Dedifferentiated amniotic fluid mesenchymal stem cell (primary cell): ENCODE data around the gene TTC31.

Experiments used
- DNase-seq: peaks from one replicate; pipeline ENCODE4 v3.0.0-alpha.2; 2016; ENCODE audit errors: extremely low spot score

Gene TTC31

DNA sequence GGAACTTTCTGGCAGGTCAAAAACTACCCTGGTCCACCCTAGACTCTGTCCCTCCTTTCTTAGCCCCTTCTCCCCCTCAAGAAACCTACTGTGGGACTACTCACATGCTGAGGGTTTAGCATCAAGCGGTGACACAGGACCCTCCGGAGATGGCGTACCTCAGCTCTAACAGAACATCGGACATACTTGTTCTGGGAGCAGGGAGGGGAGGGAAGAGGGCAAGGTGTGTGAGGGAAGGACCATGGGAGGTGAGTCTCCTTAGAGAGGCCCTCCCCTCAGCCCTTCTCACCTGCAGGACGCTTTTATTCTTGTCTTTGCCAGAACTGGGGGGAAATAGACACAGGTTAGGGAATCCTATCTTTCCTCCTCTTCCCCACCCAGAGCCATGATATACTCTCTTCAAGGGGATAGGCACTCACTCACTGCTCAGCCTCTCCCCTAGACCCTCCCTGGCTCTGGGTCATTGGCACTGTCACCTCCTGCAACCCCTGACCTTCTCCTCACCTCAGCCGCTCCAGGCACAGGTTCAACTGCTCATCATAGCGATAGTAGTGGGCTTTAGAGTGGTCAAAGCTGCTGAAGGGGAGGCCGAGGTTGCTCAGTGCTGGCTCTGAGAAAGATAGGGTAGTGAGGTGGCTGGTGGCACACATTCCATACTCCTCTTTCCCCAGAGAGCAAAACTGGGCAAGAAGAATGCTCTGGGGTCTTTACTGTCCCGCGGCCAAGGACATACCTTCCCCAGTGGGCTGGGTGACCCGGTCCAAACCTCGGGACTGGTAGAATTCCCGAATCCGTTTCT lies 22.8 kb downstream of the TTC31 start:
- no peak for DNase-seq

DNA sequence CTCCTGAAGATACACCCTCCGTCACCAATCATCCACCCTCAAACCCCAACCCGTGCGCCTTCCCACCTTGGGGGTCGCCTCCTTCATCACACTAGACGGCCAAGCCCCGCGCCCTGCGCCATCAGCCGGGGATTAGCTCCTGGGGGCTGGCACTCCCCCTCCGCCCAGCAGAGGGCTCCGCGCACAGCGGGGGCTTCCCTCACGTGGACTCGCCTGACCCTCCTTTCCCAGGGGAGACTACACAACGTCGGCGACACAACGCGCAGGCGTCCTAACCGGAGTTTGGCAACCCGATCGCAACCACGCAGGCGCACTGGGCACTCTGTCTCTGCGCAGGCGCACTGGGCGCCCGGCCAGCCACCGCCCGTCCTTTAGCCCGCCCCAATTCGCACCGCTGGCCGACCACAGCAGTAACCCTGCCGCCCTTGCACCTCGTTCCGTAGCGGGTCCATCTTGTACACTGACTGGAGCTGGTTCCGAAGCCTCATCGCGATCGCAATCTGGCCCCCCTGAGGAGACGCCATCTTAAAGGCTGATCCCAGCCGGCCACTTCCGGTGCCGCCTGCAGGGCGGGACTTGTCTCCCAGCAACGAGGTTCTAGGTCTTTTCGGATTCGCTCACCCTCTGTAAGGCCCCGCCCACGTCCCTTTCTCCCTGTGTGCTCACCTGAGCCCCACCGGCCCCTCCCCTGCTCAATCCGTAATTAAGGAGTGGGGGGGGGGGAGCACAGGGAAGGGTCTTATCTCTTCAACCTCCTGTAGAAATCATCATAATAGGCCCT lies 24.5 kb downstream of the TTC31 start, which contains the start of gene PCGF1:
Gene PCGF1 (minus strand): TSS at position 551 of the 781 bp plus-strand sequence. CDS start 27 bp downstream, at position 524.
- peak; percentile 99 for DNase-seq

DNA sequence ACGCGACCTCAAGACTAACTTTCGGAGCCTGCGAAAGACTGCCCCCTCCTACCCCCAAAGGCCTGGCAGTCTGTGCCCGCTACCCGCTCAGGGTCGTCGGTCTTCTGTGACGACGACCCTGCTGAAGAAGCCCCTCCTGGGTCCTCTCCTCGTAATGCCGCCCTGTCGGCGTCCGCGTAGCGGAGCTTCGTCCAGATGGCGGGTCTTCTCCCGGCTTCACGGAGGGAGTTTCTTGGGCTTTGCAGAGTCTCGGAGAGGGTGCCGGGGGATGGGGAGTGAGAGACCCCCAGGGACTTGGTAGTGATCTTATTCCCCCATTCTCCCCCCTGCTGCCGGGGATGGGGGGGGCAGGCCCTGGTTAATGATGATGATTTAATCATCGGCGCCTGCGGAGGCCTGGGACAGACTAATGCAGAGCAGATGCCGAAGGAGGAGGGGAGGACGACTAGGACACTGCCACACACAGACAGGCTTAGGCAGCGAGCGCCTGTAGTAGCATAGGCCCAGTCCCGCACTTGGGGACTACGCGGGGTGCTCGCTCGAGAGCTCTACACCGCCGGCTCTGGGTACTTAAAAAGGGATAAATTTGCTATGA lies 25.1 kb downstream of the TTC31 start:
- peak; percentile 47 for DNase-seq

DNA sequence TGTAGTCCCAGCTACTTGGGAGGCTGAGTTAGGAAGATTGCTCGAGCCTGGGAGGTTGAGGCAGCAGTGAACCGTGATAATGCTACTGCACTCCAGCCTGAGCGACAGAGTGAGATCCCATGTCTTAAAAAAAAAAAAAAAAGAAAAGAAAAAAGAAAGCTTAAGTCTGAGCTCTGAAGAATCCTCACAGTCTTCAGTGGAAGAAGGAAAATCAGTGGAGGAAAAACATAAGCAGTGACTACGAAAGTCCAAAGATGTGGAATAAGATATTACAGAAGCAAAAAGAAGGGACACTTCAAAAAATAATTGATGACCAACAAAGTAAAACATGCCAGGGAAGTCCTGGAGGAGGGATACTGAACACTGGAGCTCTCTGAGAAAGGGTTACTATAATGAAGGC lies 27.4 kb downstream of the TTC31 start:
- DNase-seq = no peak

DNA sequence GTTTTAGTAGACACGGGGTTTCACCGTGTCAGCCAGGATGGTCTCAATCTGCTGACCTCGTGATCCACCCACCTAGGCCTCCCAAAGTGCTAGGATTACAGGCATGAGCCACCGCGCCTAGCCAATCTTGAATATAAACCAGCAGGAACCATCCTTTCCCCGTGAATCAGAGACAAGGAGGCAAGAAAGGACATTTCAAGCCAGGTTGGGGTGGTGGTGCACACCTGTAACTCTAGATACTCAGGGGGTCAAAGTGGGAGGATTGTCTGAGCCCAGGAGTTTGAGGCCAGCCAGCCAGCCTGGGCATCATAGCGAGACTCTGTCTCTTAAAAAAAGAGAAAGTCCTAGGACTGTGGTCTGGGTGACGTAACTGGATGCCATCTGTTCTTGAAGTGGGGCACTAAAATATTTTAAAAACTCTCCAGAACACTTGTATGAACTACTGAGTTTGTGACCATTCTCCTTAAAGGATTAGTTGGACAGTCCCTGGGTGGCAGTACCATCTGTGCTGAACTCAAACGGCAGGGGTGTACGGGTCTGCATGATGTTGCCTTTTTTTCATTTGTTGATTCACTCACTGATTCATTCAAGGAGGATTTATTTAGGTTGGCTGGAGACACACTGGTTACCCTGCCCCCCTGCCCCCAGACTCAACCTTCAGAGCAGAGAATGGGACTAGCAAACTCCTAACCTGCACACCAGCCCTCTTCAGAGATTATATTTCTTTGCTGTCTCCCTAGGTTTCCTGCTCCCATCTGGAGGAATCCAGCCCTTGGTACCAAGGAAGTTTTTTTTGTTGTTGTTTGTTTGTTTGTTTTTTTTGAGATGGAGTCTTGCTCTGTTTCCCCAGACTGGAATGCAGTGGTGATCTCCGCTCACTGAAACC lies 28.5 kb downstream of the TTC31 start:
- DNase-seq = no peak

DNA sequence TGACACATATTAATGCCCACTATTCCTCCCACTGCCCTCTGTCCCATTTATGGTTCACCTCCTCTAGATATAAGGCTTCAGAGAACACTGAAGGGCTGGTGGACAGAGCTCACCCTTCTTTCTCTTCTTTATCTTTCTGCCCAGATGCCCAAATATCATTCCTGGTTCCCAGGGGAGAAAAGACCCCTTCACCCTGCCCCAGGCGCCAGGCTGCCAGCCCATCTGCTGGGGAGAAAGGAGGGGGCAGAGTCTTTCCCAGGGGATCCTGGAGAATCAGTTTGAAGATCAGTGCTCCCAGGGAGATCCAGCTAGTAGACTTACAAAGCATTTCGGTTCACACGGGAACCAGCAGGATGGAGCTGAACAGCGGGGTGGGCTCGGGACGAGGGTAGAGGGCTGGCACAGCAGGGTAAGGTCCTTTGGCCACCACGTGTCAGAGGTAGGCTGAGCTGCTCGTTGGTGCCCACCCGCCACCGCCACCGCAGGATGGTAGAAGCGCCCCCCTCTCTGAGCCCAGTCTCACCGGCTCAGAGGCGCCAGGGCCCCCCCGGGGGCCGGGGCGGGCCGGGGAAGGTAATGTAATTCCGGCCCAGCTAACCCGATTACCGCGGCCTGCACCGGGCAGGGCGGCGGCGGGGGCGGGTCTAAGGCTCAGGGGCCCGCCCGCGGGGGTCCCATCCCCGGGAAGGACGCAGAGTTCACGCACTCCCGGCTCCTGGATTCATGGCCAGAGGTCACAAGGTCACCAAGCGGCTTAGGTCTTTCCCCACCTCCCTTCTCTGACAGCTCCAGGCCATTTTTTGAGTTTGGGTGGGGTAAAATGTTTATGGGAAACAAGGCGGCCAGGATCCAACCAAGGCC lies 30.1 kb downstream of the TTC31 start:
- DNase-seq = no peak

DNA sequence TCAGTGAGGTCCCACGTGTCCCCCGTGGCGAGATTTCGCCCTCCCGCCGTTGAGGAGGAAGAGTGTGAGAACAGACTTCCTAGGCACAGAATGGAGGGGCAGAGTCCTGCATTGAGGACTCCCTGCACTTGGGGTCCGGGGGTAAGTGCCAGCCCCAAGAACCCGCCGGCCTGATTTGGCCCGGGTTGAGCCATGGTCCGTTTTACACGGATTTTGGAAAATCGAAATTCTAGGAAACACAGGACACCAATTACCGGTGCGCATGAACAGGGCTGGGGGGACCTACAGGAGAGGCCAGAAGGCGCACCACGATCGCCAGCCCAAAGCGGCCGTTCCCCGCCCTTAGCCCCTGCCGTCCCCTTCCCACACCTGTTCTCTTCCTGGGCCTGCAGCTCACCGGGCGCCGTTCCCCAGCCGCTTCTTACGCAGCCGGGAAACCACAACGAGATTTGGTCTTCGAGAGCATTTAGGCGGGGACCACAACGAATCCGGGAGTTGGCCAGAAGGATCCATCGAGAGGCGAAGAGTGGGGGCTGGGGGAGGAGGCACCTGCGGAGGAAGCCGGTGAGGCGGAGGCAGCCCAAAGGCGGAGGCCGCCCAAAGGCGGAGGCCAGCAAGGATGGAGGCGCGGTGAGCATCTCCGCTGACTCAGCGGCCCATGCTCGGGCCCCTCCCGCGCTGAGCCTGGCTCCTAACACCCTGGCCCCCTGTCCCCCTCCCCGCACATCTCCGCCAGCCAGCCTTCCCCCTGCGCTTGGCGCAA lies 30.9 kb downstream of the TTC31 start:
- no peak for DNase-seq

DNA sequence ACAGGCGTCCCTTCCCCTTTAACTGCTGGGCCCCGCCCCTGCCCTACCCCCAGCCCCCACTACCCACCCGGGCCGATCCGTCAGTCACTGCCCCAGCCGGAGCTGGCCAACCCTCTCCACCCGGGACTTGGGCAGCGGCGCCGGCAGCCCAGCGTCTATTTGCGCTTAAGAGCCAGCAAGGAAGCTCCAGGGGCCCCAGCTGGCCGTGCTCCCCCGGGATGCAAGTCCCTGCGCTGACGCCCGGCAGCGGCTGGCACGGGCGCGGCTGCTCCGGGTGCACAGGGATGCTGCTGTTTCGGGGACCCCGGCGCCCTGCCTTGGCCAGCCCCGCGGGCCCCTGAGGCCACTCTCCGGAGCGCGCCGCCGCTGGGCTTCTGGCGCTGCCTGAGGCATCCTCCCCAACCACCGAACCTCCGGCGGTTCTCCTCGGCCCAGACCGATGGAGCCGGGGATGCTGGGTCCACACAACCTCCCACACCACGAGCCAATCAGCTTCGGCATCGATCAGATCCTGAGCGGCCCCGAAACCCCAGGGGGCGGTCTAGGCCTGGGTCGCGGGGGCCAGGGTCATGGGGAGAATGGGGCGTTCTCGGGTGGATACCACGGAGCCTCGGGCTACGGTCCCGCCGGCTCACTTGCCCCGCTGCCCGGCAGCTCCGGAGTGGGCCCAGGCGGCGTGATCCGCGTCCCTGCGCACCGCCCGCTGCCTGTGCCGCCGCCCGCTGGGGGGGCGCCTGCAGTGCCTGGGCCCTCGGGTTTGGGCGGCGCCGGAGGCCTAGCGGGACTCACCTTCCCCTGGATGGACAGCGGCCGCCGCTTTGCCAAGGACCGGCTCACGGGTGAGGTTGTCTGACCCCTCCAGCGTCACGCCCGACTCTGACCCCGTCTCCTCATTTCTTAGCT lies 31.7 kb downstream of the TTC31 start, which contains the start of gene TLX2:
Gene TLX2 (plus strand): TSS at position 83 of the 903 bp plus-strand sequence. CDS start 357 bp downstream, at position 440.
- no peak for DNase-seq

DNA sequence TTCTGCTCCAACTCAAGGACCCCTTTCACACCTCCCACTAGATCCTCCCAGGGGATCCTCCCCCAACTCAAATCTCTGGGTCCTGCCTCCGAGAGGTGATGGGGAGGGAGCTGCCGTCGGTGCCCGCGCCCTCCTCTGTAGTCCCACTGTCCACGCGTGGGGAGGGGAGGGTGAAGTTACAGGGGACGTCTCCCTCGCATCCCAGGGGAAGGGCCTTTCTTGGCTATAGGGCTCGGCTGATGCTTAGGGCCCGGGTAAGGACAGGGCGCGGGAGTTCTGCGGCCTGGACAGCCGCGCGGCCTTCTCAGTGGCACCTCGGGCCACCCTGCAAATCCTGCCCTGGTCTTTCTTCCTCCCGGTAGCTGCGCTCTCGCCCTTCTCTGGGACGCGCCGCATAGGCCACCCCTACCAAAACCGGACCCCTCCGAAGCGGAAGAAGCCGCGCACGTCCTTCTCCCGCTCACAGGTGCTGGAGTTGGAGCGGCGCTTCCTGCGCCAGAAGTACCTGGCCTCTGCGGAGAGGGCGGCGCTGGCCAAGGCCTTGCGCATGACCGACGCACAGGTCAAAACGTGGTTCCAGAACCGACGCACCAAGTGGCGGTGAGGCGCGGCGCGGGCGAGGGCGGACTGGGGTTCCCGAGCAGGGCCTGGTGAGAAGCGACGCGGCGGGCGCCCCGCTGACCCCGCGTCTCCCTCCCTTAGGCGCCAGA lies 32.5 kb downstream of the TTC31 start:
- no peak for DNase-seq

DNA sequence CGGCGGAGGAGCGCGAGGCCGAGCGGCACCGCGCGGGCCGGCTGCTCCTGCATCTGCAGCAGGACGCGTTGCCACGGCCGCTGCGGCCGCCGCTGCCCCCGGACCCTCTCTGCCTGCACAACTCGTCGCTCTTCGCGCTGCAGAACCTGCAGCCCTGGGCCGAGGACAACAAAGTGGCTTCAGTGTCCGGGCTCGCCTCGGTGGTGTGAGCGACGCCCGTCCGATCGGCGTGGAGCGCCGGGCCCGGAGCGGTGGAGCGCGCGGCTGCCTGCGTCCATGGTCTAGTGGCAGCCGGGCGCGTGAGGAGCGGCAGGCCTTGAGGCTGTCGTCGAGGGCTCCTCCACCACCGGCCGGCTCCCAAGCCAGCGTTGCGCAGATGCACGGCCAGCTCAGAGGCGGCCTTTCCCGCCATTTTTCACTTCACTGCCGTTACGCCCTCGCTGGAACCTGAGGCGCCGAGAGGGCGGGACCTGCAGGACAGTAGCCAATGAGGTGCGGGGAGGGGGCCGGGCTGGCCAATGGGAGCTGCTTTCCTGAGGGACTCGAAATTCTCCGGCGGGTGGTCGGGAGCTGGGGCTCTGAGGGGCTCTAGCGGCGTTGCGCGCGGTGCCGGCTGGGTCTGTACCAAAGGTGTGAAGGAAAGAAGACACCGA lies 33.2 kb downstream of the TTC31 start:
- no peak for DNase-seq

DNA sequence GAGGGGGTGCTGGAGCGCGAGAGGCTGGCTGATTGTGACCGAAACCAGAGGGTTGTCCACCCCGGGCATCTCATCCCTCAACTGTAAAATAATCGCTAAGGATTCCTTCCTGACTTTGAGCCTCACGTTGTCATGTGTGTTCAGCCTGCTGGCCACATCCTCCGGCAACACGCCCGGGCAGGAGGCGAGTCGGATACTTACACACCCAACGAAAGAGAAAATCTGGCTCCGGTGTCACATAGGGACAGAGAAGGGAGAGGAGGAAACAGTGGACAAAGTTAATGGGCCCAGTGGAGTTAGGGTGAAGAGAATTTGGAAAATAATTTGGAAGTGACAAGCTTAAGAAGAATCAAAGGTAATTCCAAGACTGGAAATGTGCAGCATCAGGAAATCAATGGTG lies 33.8 kb downstream of the TTC31 start:
- no peak for DNase-seq

DNA sequence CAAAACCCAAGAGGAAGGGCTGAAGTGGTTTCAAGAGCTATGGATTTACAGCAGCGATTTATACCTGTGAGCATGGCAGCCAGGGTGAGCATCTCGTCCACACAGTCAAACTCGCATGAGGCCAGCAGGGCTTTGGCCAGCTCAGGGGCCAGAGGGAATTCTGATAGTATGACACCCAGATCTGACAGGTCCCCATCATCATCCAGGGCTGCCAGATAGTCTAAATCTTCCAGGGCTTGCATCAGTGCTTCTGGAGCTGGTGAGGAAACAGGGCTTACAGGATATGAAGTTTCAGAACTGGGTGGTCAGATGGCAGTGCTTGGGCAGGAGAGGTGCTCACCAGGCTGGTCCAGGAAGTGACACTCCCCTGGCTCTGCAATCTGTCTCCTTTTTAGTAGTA lies 39.6 kb downstream of the TTC31 start:
- no peak for DNase-seq

DNA sequence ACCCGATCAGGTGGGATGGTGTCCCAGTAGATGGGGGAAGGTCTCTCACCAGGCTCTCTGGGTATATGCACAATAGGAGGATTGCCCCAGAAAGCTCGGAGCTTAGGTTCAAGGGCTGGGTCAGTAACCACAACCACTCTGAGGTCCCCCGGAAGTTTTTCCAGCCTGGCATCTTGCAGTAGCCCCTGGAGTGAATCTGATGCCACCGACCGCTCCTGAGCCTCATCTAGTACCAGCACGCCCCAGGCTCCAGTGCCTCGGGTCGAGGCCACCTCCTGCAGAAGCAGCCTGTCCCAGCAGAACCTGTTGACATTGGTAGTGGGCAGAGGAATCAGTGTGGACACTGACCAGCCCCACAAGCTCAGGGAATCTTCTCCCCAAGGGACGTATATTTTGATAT lies 41.1 kb downstream of the TTC31 start:
- DNase-seq = no peak

DNA sequence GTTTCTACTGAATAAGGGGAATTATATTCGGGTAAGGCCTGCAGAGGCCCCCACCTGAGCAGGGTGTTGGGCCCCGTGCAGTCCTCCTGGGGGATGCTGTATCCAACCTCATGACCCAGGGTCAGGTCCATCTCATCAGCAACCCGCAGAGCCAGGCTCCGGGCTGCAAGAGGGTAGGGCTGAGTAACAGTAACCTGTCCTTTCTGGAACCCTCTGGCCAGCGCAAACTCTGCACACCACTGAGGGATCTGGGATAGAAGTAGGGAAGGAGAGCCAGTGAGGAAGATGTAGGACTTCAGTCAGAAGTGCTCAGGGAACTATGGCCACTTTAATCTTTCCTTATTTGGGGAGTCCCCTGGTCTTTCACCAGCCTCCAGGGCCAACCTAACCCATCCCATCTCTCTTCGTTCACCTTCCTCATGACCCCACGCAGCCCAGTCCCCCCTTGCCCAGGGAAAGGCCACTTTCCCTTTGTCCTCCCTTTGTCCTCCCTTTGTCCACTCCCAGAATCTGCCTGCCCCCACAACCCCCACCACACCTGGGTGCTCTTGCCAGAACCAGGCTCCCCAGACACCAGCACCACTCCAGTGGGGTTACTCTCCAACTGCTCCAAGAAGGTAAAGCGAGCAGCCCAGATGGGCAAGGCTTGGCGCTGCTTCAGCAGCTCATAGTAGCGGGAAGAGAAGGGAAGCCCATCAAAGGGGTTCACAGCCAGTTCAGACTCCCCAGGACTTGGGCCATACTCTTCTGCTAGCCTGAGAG lies 42.3 kb downstream of the TTC31 start:
- DNase-seq = no peak

DNA sequence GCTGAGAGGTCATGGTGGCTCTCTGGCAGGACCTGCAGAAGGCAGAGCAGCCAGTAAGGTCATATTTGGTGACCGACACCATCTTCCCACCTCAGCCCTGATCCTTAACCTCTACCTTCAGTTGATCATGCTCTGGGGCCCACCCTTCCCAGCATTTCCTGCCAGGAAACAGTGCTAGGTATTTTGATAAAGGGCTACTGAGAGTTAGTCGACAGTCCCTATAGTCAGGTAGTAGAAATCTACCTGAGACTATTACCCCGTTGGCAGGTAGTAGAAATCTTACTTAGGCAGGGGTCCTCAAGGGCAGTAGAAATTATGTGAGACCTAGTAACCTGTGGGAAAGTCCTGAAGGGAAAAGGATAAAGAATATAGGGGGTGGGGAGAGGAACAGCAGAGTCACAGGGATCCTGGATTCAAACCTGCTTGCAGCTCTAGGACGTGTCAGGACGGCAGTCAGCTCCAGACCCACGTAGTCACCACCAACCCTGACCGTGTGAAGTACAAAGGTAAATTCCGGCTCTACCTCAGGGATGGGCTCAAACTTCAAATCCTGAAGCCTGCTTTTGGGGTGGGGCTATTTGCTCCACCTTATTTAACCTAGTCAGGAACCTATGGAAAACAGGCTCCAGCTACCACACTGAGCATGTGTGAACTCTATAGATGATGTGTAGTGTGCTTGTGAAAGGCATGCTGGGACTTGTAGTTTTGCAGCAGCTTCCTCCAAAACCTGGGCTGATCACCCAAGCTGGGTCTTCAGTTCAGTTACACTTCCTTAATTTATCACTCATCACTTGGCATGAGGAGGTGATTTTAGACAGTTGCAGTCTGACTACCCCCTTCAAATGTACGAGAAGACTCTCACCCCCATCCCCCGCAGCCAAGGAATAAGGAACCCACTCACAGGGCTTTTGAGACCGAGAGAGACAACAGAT lies 43.1 kb downstream of the TTC31 start, which contains the start of gene DQX1:
Gene DQX1 (minus strand): TSS at position 515 of the 932 bp plus-strand sequence. CDS start 502 bp downstream, at position 13.
- no peak for DNase-seq
